Natural killer cell (primary cell): Measurements from ENCODE around the gene CNBP. TPM values are rescaled to one million over a fixed set of nuclear protein-coding genes. Genes with fewer than 3 reads are reported as not detected.
A peak's percentile ranks its signal among the peaks of the same experiment; 100 is the strongest.

Experiments used
- ATAC-seq, 3 donors: fragments of 150-1000 bp in 2 of 3; fragments of 200-7000 bp in 1 of 3; cut with Tn5 transposase; 1 replicate in 1 of 3; 2 replicates in 2 of 3; pipeline ENCODE4 v1.10.0; 2021; ENCODE audit warnings: mild to moderate bottlenecking in 2 of 3, moderate library complexity in 2 of 3
- DNase-seq, 2 donors: peaks; one replicate each; pipeline versions ENCODE4 v3.0.0 to v3.0.0-alpha.2; 2013 to 2021; ENCODE audit warnings: mixed read lengths in 1 of 2
- H3K27ac ChIP-seq: one replicate; pipeline ENCODE4 v1.5.1; 2013; ENCODE audit warnings: mild to moderate bottlenecking, low read length
- H3K27me3 ChIP-seq: one replicate; pipeline ENCODE4 v1.6.1; 2013; ENCODE audit warnings: low read length; ENCODE audit not compliant: control insufficient read depth, insufficient read depth
- H3K36me3 ChIP-seq: one replicate; pipeline ENCODE4 v1.6.1; 2013; ENCODE audit warnings: low read length; ENCODE audit not compliant: control insufficient read depth, insufficient read depth
- H3K4me1 ChIP-seq: one replicate; pipeline ENCODE4 v1.6.1; 2013; ENCODE audit warnings: low read length; ENCODE audit not compliant: control insufficient read depth, insufficient read depth
- H3K4me3 ChIP-seq: one replicate; pipeline ENCODE4 v1.5.1; 2013; ENCODE audit warnings: low read length
- H3K9me3 ChIP-seq: one replicate; pipeline ENCODE4 v1.6.1; 2013; ENCODE audit warnings: low read length; ENCODE audit not compliant: control insufficient read depth, insufficient read depth
- H3K27ac Mint-ChIP-seq, 2 donors: one replicate each; pipeline ENCODE4 v1.8.0; 2022; ENCODE audit warnings: mild to moderate bottlenecking in 2 of 2, mixed read lengths in 2 of 2, moderate library complexity in 1 of 2
- H3K27me3 Mint-ChIP-seq, 2 donors: one replicate each; pipeline ENCODE4 v1.8.0; 2022; ENCODE audit warnings: low read depth in 2 of 2, mixed read lengths in 2 of 2
- H3K36me3 Mint-ChIP-seq: one replicate; pipeline ENCODE4 v1.8.0; 2022; ENCODE audit warnings: mixed read lengths
- H3K4me1 Mint-ChIP-seq, 2 donors: one replicate each; pipeline ENCODE4 v1.8.0; 2022; ENCODE audit warnings: mixed read lengths in 2 of 2
- H3K4me3 Mint-ChIP-seq: one replicate; pipeline ENCODE4 v1.8.0; 2022; ENCODE audit warnings: mild to moderate bottlenecking, moderate library complexity, mixed read lengths
- H3K9me3 Mint-ChIP-seq, 2 donors: one replicate each; pipeline ENCODE4 v1.8.0; 2022; ENCODE audit warnings: mixed read lengths in 2 of 2
- WGBS: methylation state at CpG from one replicate; pipeline ENCODE4 v1.1.7; 2013; ENCODE audit warnings: missing lambda C conversion rate; ENCODE audit not compliant: insufficient coverage; 5-methylcytosine and 5-hydroxymethylcytosine counted together
- intact Hi-C: fragments of 100-400 bp; cut with micrococcal nuclease; formaldehyde crosslinking; loops from one replicate; pipeline ENCODE4 v1.14.2; 2022
- total RNA-seq, 4 donors: library from RNA; stranded (reverse); fragments of 120-200 nt in 1 of 4; gene quantifications; one replicate each; pipeline versions ENCODE4 v1.2.3 to v1.2.4, GENCODE V29; 2013 to 2022
- TF ChIP-seq, protein P1 (sequence below): fragments of 200-600 bp; IDR thresholded peaks from one replicate; pipeline ENCODE4 v1.8.0; 2022; ENCODE audit warnings: antibody characterized with exemption

Gene CNBP
- total RNA-seq, 3 donors from 2014 or later (not counting 1 experiment from before 2014, with no cell fraction given): 202 to 223 (median 211) TPM

DNA sequence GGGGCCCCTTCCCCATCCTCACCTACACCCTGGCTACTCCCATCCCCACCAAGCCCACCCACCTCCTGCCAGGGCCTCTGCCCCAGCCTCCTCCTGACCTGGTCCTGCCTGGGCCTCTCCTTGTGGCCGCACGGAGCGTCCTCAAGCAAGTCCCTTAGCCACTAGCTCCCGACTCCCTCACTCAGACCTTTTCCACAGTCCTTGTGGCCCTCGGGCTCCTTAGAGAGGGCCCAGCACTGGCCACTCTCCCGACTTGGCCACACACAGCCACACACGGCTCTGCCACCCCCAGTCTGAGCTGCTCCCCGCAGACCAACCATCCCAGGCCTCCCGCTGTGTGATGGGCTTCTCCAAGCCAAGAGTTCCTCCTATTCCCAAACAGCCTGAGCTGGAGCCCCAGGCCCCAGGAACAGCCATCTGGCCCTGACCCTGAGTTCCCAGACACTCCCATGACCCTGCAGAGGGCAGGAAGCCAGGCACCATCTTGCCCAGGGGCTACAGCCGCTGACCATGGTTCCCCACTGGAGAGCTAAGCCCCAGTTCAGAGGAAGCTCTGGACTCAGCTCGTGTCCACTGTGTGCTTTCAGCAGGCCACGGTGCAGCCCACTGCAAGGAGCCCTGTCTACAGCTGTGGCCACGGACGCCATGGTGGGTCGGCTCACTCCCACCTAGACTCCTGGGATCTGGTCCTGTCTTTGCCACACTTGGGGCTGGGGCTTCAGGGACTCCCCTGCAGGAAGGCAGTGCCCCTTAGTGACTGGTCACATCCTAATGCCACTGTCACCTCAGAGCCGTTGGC, 55.1 kb downstream of the CNBP start:
- H3K4me3 Mint-ChIP-seq: no peak overlapping the region
- no peak overlapping the region for H3K27ac Mint-ChIP-seq
- H3K4me1 Mint-ChIP-seq: peaks cover 33 to 34% of the 10 kb centered on the region in 2 donors
- H3K9me3 Mint-ChIP-seq: no peaks in the 10 kb centered on the region
- Histone ChIP-seq H3K27me3 (no peaks in the 10 kb centered on the region), H3K4me3 (no peak overlapping the region), H3K27ac (no peak overlapping the region), H3K9me3 (no peaks in the 10 kb centered on the region), H3K4me1 (peaks cover 8% of the 10 kb centered on the region), H3K36me3 (peaks cover 48% of the 10 kb centered on the region)
- 96% methylated on average over 16 of the region's 16 CpGs for WGBS
- TF ChIP-seq, protein P1, sequence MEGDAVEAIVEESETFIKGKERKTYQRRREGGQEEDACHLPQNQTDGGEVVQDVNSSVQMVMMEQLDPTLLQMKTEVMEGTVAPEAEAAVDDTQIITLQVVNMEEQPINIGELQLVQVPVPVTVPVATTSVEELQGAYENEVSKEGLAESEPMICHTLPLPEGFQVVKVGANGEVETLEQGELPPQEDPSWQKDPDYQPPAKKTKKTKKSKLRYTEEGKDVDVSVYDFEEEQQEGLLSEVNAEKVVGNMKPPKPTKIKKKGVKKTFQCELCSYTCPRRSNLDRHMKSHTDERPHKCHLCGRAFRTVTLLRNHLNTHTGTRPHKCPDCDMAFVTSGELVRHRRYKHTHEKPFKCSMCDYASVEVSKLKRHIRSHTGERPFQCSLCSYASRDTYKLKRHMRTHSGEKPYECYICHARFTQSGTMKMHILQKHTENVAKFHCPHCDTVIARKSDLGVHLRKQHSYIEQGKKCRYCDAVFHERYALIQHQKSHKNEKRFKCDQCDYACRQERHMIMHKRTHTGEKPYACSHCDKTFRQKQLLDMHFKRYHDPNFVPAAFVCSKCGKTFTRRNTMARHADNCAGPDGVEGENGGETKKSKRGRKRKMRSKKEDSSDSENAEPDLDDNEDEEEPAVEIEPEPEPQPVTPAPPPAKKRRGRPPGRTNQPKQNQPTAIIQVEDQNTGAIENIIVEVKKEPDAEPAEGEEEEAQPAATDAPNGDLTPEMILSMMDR: no peak
- DNase-seq (no peak), ATAC-seq (no peak)
- peaks cover 6% of the 10 kb centered on the region for H3K36me3 Mint-ChIP-seq
- intact Hi-C loops: no loop called here
- H3K27me3 Mint-ChIP-seq: no peaks in the 10 kb centered on the region

DNA sequence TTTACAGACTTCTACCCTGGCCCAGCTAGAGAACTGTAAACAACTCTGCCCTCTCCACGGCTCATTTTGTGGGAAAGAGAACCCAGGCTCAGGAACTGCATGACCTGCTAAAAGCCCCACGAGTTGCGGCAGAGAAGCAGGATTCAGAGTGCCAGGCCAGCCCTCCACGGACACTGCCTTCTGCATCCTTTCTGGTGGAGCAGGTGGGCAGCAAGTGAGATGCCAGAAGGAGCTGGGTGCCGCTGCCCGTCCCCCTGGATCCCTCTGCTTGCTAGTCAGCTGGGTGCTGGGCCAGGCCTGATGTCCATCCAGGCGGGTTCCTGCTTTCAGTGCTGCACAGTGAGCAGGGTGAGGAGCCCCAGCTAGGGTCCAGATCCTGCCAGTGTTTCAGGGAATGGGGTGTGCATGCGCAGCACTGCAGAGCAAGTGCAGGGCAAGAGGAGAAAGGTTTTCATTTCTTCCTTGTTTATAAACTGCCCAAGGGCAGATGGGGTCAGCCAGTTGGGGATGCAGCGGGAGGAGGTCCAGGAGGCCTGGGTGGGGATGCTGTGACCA, 56.9 kb downstream of the CNBP start:
- 84% methylated on average over 9 of the region's 9 CpGs for WGBS
- Mint-ChIP-seq H3K27me3 (no peaks in the 10 kb centered on the region), H3K9me3 (no peaks in the 10 kb centered on the region), H3K36me3 (peaks cover 6% of the 10 kb centered on the region), H3K4me3 (no peak overlapping the region), H3K27ac (peak overlapping the region; percentile 54 to 60), H3K4me1 (peaks cover 32% of the 10 kb centered on the region in 2 donors)
- DNase-seq (no peak), ATAC-seq (no peak)
- intact Hi-C loops: no loop called here
- TF ChIP-seq, protein P1: no peak
- no peak overlapping the region for H3K4me3 ChIP-seq
- peaks cover 35% of the 10 kb centered on the region for H3K36me3 ChIP-seq
- H3K27me3 ChIP-seq: no peaks in the 10 kb centered on the region
- H3K27ac ChIP-seq: no peak overlapping the region
- H3K4me1 ChIP-seq: peaks cover 19% of the 10 kb centered on the region
- no peaks in the 10 kb centered on the region for H3K9me3 ChIP-seq

DNA sequence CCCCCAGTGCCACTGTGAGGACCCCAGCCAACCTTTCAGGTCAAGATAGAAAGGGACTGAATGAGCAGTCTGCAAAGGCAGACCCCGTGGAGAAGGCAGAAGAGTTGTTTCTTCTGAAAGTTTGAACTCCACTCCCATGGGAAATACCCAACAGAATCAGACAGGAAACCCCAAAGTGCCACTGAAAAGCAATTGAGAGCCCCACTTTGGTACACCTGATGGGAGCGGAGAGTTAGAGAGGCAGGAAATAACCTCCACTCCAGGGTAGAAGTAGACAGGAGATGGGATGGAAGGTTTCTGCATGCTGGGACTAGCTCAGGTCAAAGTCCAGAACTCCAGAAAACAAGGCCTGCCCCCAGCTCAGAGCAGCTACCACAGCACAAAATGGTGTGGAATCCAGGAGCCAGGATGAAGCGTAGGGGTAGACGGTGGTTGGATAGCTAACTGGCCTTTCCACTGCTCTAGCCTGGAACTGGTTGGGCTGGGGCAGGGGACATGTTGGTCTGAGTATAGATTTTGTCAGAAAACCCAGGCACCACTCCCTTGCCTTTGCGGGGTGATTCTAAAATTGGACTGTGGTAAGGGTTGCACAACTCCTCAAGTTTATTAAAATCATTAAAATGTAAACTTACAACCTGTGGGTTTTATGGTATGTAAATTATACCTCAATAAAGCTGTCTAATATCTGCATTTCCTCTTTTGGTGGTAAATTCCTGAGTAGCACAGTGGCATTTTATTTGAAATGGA, 60.2 kb downstream of the CNBP start:
- Mint-ChIP-seq H3K9me3 (no peaks in the 10 kb centered on the region), H3K27me3 (no peaks in the 10 kb centered on the region), H3K4me3 (peak overlapping the region; percentile 60), H3K4me1 (peaks cover 43 to 47% of the 10 kb centered on the region in 2 donors), H3K27ac (peak overlapping the region; percentile 72 to 74), H3K36me3 (no peaks in the 10 kb centered on the region)
- ATAC-seq (no peak), DNase-seq (peak in 1 of 2 donors; percentile 71)
- H3K36me3 ChIP-seq: peaks cover 6% of the 10 kb centered on the region
- WGBS: 37% methylated on average over 5 of the region's 5 CpGs
- peak overlapping the region; percentile 39 for H3K27ac ChIP-seq
- TF ChIP-seq, protein P1: no peak
- no peaks in the 10 kb centered on the region for H3K9me3 ChIP-seq
- intact Hi-C loops: no loop called here
- no peaks in the 10 kb centered on the region for H3K27me3 ChIP-seq
- H3K4me3 ChIP-seq: no peak overlapping the region
- H3K4me1 ChIP-seq: peaks cover 37% of the 10 kb centered on the region
